Left ventricle myocardium inferior (tissue), 1 donor: ENCODE data around the gene LCP2. TPM values are rescaled to one million over a fixed set of nuclear protein-coding genes. Genes with fewer than 3 reads are reported as not detected.

Experiments
- DNase-seq: peaks from one replicate; pipeline ENCODE4 v3.0.0-alpha.2; 2020
- H3K27ac ChIP-seq: fragments of 200-600 bp; replicated peaks from 2 replicates; pipeline ENCODE4 v1.8.0; 2021
- H3K27me3 ChIP-seq: fragments of 200-600 bp; 2 replicates; pipeline ENCODE4 v1.8.0; 2021; ENCODE audit warnings: low read depth
- H3K36me3 ChIP-seq: fragments of 200-600 bp; 2 replicates; pipeline ENCODE4 v1.8.0; 2021
- H3K4me1 ChIP-seq: fragments of 200-600 bp; 2 replicates; pipeline ENCODE4 v1.8.0; 2021
- H3K4me3 ChIP-seq: fragments of 200-600 bp; 2 replicates; pipeline ENCODE4 v1.8.0; 2021; ENCODE audit warnings: mild to moderate bottlenecking, moderate library complexity
- H3K9me3 ChIP-seq: fragments of 200-600 bp; replicated peaks from 2 replicates; pipeline ENCODE4 v1.8.0; 2021
- intact Hi-C: fragments of 100-400 bp; cut with micrococcal nuclease; formaldehyde crosslinking; loops from one replicate; pipeline ENCODE4 v1.11.0; 2022
- long read RNA-seq: library from polyadenylated mRNA; unstranded; transcript quantifications from one replicate; pipeline ENCODE4 v2.0.0, GENCODE V29; 2021
- total RNA-seq: library from RNA; stranded (reverse); fragmentation: NEBNext Ultra II Directional; extraction: Animal tissue kit (Norgen Biotek cat#: 25700); gene quantifications from one replicate; pipeline ENCODE4 v1.2.1, GENCODE V29; 2021
- TF ChIP-seq, protein P1 (sequence below): fragments of 200-600 bp; IDR thresholded peaks from 2 replicates; pipeline ENCODE4 v1.8.0; 2021; ENCODE audit warnings: antibody characterized with exemption, mild to moderate bottlenecking, borderline replicate concordance
- donor health status: DM: no; HTN: yes; CAD: no; lungs with severe emphysema.

Gene LCP2
- total RNA-seq: 3.9 TPM
- long read RNA-seq: 0 reads

DNA sequence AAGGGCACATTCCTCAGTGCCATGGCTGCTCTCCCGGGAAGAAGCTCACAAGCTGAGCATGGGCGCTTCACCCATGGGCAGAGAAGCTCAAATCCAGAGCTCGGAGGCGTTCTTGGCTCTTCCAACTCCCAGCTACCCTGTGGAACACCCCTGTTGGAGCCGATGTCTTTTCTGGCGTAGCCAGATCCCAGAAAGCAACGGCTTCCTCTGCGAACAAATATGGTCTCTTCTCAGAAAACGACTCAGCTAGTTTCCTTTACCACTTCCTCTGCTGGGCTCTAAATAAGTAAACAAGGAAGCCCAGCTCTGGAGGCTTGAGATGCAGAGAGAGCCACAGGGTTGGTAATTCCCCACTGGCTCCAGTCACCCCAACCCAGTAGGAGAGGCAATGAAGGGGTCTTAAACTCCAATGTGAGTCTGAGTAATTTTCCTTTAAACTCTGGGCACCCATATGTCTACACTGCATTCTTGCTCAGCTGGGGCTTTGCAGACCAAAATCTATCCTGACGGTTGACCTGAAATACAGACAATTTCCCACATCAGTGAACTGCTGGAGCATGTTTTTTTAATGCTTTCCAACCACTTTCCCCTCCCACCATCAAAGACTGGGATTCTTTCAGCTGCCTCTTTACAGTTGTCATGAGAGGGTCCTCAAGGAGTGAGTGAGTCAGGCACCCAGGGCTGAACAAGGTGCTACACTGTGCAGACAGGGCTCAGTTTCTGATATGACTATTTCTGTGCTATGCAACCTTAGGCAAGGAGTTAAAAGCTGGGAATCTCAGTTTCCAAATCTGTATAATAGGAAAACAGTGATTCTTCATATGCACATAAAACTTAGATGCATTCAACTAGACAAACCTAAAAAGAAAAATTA is at the start of gene LCP2:
LCP2 (minus strand) TSS at position 189 of the 874 bp plus-strand sequence; CDS start at position 23, 166 bp downstream.
- intact Hi-C loops: no loop called here
- Histone ChIP-seq H3K4me1 (peaks cover 8% of the 10 kb centered on the region), H3K4me3 (peak within 1 kb of the TSS; percentile 67), H3K27me3 (no peaks in the 10 kb centered on the region), H3K9me3 (no peaks in the 10 kb centered on the region), H3K36me3 (peaks cover under 1% of the 10 kb centered on the region), H3K27ac (peak within 1 kb of the TSS; percentile 88)
- TF ChIP-seq, protein P1, sequence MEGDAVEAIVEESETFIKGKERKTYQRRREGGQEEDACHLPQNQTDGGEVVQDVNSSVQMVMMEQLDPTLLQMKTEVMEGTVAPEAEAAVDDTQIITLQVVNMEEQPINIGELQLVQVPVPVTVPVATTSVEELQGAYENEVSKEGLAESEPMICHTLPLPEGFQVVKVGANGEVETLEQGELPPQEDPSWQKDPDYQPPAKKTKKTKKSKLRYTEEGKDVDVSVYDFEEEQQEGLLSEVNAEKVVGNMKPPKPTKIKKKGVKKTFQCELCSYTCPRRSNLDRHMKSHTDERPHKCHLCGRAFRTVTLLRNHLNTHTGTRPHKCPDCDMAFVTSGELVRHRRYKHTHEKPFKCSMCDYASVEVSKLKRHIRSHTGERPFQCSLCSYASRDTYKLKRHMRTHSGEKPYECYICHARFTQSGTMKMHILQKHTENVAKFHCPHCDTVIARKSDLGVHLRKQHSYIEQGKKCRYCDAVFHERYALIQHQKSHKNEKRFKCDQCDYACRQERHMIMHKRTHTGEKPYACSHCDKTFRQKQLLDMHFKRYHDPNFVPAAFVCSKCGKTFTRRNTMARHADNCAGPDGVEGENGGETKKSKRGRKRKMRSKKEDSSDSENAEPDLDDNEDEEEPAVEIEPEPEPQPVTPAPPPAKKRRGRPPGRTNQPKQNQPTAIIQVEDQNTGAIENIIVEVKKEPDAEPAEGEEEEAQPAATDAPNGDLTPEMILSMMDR: no peak
- no peak for DNase-seq

DNA sequence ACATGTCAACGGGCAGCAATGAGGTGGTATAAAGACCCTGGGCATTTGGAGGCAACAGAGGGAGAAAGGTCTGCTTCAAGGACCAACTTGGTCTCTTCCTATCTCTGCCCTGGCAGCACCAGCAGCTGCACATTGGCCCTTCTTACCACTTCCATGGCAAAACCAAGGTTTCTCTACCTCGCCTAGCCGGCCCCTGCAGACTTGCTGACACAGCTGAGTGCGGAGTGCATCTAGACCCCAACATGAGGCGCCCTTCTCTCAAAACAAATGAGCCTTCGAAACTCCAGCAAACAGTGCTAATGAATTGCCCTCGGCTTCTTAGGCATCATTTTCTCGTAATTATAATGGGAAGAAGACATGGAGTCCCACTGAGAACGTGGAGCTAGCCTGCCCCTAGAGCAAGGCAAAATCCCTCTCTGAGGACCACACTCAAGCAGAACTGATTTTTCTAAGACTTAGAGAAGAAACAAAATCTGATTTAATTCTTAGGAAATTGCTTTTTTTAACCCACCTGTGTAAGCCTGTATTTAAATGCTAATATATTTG is 49.5 kb upstream of the LCP2 start:
- TF ChIP-seq, protein P1: no peak

DNA sequence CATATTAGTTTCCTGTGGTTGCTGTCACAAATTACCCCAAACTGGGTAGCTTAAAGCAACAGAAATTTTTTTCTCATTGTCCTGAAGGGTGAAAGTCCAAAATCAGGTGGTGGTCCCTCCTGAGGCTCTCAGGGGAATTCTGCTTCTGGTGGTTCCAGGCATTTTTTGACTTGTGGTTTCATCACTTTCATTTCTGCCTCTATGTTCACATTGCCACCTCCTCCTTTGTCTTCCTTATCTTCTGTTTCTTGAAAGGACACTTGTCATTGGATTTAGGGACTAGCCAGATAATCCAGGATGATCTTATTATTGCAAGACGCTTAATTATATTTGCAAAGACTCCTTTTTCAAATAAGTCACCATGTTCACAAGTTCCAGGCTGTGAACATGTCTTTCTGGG is 48.4 kb upstream of the LCP2 start:
- intact Hi-C loops: loop anchor here (5.0 kb wide), 1 partner anchor 79 kb away; no protein-coding TSS in a partner anchor
- no peaks in the 10 kb centered on the region for H3K4me1 ChIP-seq
- no peaks in the 10 kb centered on the region for H3K36me3 ChIP-seq
- H3K27me3 ChIP-seq: peaks cover 37% of the 10 kb centered on the region
- TF ChIP-seq, protein P1: no peak
- no peak overlapping the region for H3K4me3 ChIP-seq
- no peak overlapping the region for H3K27ac ChIP-seq
- peaks cover 5% of the 10 kb centered on the region for H3K9me3 ChIP-seq
- DNase-seq: no peak

More for the DNA sequence above, 49.5 kb upstream of the LCP2 start:
- no peaks in the 10 kb centered on the region for H3K36me3 ChIP-seq
- H3K4me1 ChIP-seq: no peaks in the 10 kb centered on the region
- no peak overlapping the region for H3K4me3 ChIP-seq
- peaks cover 5% of the 10 kb centered on the region for H3K9me3 ChIP-seq
- intact Hi-C loops: loop anchor here (5.0 kb wide), 1 partner anchor 80 kb away; no protein-coding TSS in a partner anchor
- peaks cover 48% of the 10 kb centered on the region for H3K27me3 ChIP-seq
- no peak overlapping the region for H3K27ac ChIP-seq
- no peak for DNase-seq

DNA sequence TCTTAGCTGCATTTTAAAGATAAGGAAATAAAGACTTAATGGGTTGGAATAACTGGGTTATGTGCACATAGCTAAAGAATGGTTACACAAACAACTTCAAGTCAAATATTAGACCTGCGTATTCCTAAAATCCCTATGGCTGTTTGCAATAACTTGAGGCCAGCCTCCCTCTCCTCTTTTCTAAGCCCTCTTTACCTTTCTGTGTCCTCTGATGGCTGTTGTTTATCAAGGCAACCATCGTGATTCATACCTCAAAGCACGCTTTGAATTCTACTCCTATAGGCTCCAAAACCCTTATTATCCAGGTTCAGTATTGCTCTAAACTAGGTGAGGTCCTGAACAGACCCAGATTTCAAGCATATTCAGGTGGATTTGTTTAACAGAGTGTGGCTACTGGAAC is 45.6 kb upstream of the LCP2 start:
- intact Hi-C loops: no loop called here
- H3K27me3 ChIP-seq: peaks cover 10% of the 10 kb centered on the region
- TF ChIP-seq, protein P1: no peak
- no peak overlapping the region for H3K27ac ChIP-seq
- DNase-seq: no peak
- H3K4me1 ChIP-seq: peaks cover 4% of the 10 kb centered on the region
- peaks cover 5% of the 10 kb centered on the region for H3K9me3 ChIP-seq
- no peak overlapping the region for H3K4me3 ChIP-seq
- no peaks in the 10 kb centered on the region for H3K36me3 ChIP-seq

DNA sequence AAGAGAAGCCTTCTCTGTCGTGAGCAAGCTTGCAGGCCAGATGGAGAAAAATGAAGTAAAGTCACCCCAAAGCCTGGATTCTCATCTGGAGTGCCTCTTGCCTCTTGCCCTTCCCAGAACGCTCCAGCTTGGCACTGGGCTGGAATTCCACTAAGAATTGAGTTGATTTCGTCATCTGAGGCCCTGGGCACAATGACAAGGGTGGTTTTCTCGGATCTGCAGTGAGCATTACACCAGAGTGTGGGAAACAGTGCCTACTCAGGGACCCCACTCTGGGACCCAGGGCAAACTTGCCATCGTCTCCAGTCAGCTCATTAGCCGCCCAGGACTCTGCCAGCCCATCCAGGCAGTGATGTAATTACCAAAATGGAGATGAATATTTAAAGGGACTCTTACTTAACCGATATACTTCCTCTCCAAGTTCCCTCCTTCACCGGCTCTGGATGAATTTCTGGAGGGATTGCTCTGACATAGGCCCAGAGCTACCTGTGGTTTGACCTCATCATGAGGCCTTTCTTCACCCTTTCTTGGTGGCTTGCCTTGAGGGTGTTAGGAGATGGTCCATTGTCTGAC is 44.7 kb upstream of the LCP2 start:
- Histone ChIP-seq H3K27me3 (peaks cover under 1% of the 10 kb centered on the region), H3K9me3 (peaks cover 5% of the 10 kb centered on the region), H3K4me3 (no peak overlapping the region), H3K4me1 (peaks cover 5% of the 10 kb centered on the region), H3K27ac (no peak overlapping the region), H3K36me3 (no peaks in the 10 kb centered on the region)
- DNase-seq: no peak
- TF ChIP-seq, protein P1: no peak
- intact Hi-C loops: no loop called here
